GM19452 (cell line): Measurements from ENCODE around the gene GID8.
"Not testable (repeated sequence)": the region's sequence is repeated elsewhere in the genome, so short reads cannot be mapped to it uniquely, and the experiment has no call there.

Experiments used
- ATAC-seq: cut with Tn5 transposase; IDR thresholded peaks from one replicate; pipeline ENCODE4 v1.9.1; 2021; ENCODE audit not compliant: unreplicated experiment

The GID8 gene

GRCh38 chr20:62921119-62921687, 16.7 kb upstream of the GID8 start:
- ATAC-seq: no peak

- no peak for ATAC-seq
Observed at GRCh38 chr20:62922451-62922921, 15.5 kb upstream of the GID8 start.

- ATAC-seq: not testable (repeated sequence)
Observed at GRCh38 chr20:62923059-62923668, 14.8 kb upstream of the GID8 start.

GRCh38 chr20:62923669-62924441, 14.1 kb upstream of the GID8 start:
- no peak for ATAC-seq

GRCh38 chr20:62924442-62925075, 13.4 kb upstream of the GID8 start:
- no peak for ATAC-seq

GRCh38 chr20:62925076-62925419, 12.9 kb upstream of the GID8 start:
- ATAC-seq: no peak

- peak; percentile 10 for ATAC-seq
Observed at GRCh38 chr20:62925420-62926228, 12.3 kb upstream of the GID8 start.

GRCh38 chr20:62926229-62927127, 11.5 kb upstream of the GID8 start, which contains the start of gene DIDO1:
Gene DIDO1 (minus strand): TSS chr20:62926505.
- ATAC-seq: peak; percentile 73

- ATAC-seq: no peak
Observed at GRCh38 chr20:62927128-62927705, 10.7 kb upstream of the GID8 start.

GRCh38 chr20:62928246-62928939, 9.6 kb upstream of the GID8 start:
- ATAC-seq: no peak

- ATAC-seq: no peak
Observed at GRCh38 chr20:62929051-62929538, 8.9 kb upstream of the GID8 start.

- no peak for ATAC-seq
Observed at GRCh38 chr20:62931464-62931863, 6.5 kb upstream of the GID8 start.

- ATAC-seq: no peak
Observed at GRCh38 chr20:62933966-62934365, 4.0 kb upstream of the GID8 start.

GRCh38 chr20:62935204-62935967, 2.6 kb upstream of the GID8 start:
- ATAC-seq: no peak

- no peak for ATAC-seq
Observed at GRCh38 chr20:62935968-62936585, 1.9 kb upstream of the GID8 start.

- peak; percentile 80 for ATAC-seq
Observed at GRCh38 chr20:62937268-62938104, 461 bp upstream of the GID8 start.

GRCh38 chr20:62940875-62941274, 2.9 kb downstream of the GID8 start:
- no peak for ATAC-seq
